Measurements from ENCODE around the gene PCDHGB7. TPM values are rescaled to one million over a fixed set of nuclear protein-coding genes. Genes with fewer than 3 reads are reported as not detected.
"Not testable (repeated sequence)": the region's sequence is repeated elsewhere in the genome, so short reads cannot be mapped to it uniquely, and the experiment has no call there.

The PCDHGB7 gene
- total RNA-seq, 2 donors from 2014 or later, result 0.08 TPM; not detected in 1

GRCh38 chr5:141392429-141393198 is 24.9 kb upstream of the PCDHGB7 start, which contains the start of gene PCDHGA8:
Gene PCDHGA8 (plus strand): TSS chr5:141392633. CDS start chr5:141392814, 181 bp downstream.
- peaks cover 46 to 51% of the 10 kb centered on the region in 2 donors for H3K36me3 Mint-ChIP-seq
- no peak for ATAC-seq
- no peak for DNase-seq (ENCODE audit: low spot score in 2 of 2)
- no peak within 1 kb of the TSS for H3K27ac Mint-ChIP-seq
- peaks cover 21 to 27% of the 10 kb centered on the region in 2 donors for H3K9me3 Mint-ChIP-seq

- peaks cover 45 to 48% of the 10 kb centered on the region in 2 donors for H3K36me3 Mint-ChIP-seq
- peaks cover 20 to 27% of the 10 kb centered on the region in 2 donors for H3K9me3 Mint-ChIP-seq
- no peak for ATAC-seq
Observed at GRCh38 chr5:141393267-141393666, 24.2 kb upstream of the PCDHGB7 start.

GRCh38 chr5:141394401-141395187 is 22.9 kb upstream of the PCDHGB7 start:
- ATAC-seq; DNase-seq (ENCODE audit: low spot score in 2 of 2): not testable (repeated sequence)
- peaks cover 41 to 46% of the 10 kb centered on the region in 2 donors for H3K36me3 Mint-ChIP-seq
- H3K9me3 Mint-ChIP-seq, result peaks cover 11 to 20% of the 10 kb centered on the region in 2 donors
- H3K27ac Mint-ChIP-seq, result peak overlapping the region in 1 of 2 donors; percentile 5

More at GRCh38 chr5:141393267-141393666, 24.2 kb upstream of the PCDHGB7 start:
- H3K27ac Mint-ChIP-seq, result no peak overlapping the region
- no peak for DNase-seq (ENCODE audit: low spot score in 2 of 2)

GRCh38 chr5:141397756-141398551 is 19.5 kb upstream of the PCDHGB7 start, which contains the start of gene PCDHGB5:
Gene PCDHGB5 (plus strand): TSS chr5:141397947. CDS start chr5:141398128, 181 bp downstream.
- peaks cover 10 to 12% of the 10 kb centered on the region in 2 donors for H3K9me3 Mint-ChIP-seq
- peak; percentile 71 to 82 for ATAC-seq
- H3K27ac Mint-ChIP-seq; DNase-seq (ENCODE audit: low spot score in 2 of 2): not testable (repeated sequence)
- peaks cover 40 to 49% of the 10 kb centered on the region in 2 donors for H3K36me3 Mint-ChIP-seq

GRCh38 chr5:141398608-141399007 is 18.9 kb upstream of the PCDHGB7 start:
- ATAC-seq (no peak), DNase-seq (ENCODE audit: low spot score in 2 of 2) (no peak)
- Mint-ChIP-seq H3K36me3 (peaks cover 38 to 47% of the 10 kb centered on the region in 2 donors), H3K9me3 (peaks cover 10 to 12% of the 10 kb centered on the region in 2 donors), H3K27ac (no peak overlapping the region)

GRCh38 chr5:141399555-141400258 is 17.8 kb upstream of the PCDHGB7 start:
- H3K27ac Mint-ChIP-seq, result peak overlapping the region in 1 of 2 donors; percentile 47
- peaks cover 38 to 49% of the 10 kb centered on the region in 2 donors for H3K36me3 Mint-ChIP-seq
- ATAC-seq, result no peak
- peaks cover 8 to 10% of the 10 kb centered on the region in 2 donors for H3K9me3 Mint-ChIP-seq
- no peak for DNase-seq (ENCODE audit: low spot score in 2 of 2)

GRCh38 chr5:141402553-141403243 is 14.8 kb upstream of the PCDHGB7 start, which contains the start of gene PCDHGA9:
Gene PCDHGA9 (plus strand): TSS chr5:141402778. CDS start chr5:141402953, 175 bp downstream.
- Mint-ChIP-seq H3K27ac (no peak within 1 kb of the TSS), H3K36me3 (peaks cover 42 to 59% of the 10 kb centered on the region in 2 donors), H3K9me3 (peaks cover 14 to 18% of the 10 kb centered on the region in 2 donors)
- ATAC-seq (no peak), DNase-seq (ENCODE audit: low spot score in 2 of 2) (no peak)

- Mint-ChIP-seq H3K9me3 (peaks cover 17 to 21% of the 10 kb centered on the region in 2 donors), H3K27ac (no peak overlapping the region), H3K36me3 (peaks cover 49 to 66% of the 10 kb centered on the region in 2 donors)
- ATAC-seq, result no peak
- no peak for DNase-seq (ENCODE audit: low spot score in 2 of 2)
Observed at GRCh38 chr5:141403387-141403786, 14.1 kb upstream of the PCDHGB7 start.

GRCh38 chr5:141407790-141408505 is 9.5 kb upstream of the PCDHGB7 start, which contains the start of gene PCDHGB6:
Gene PCDHGB6 (plus strand): TSS chr5:141408021. CDS start chr5:141408203, 182 bp downstream.
- not testable (repeated sequence) for DNase-seq (ENCODE audit: low spot score in 2 of 2)
- Mint-ChIP-seq H3K27ac (peak within 1 kb of the TSS in 1 of 2 donors; percentile 29), H3K9me3 (peaks cover 26 to 28% of the 10 kb centered on the region in 2 donors), H3K36me3 (peaks cover 48 to 63% of the 10 kb centered on the region in 2 donors)
- peak; percentile 56 to 58 for ATAC-seq

- ATAC-seq (no peak), DNase-seq (ENCODE audit: low spot score in 2 of 2) (no peak)
- Mint-ChIP-seq H3K9me3 (peaks cover 25 to 29% of the 10 kb centered on the region in 2 donors), H3K36me3 (peaks cover 53 to 65% of the 10 kb centered on the region in 2 donors), H3K27ac (peak overlapping the region in 1 of 2 donors; percentile 81)
Observed at GRCh38 chr5:141409598-141410306, 7.7 kb upstream of the PCDHGB7 start.

- peaks cover 57 to 60% of the 10 kb centered on the region in 2 donors for H3K36me3 Mint-ChIP-seq
- ATAC-seq (no peak), DNase-seq (ENCODE audit: low spot score in 2 of 2) (no peak)
- H3K27ac Mint-ChIP-seq, result no peak overlapping the region
- peaks cover 21 to 27% of the 10 kb centered on the region in 2 donors for H3K9me3 Mint-ChIP-seq
Observed at GRCh38 chr5:141411575-141411974, 5.9 kb upstream of the PCDHGB7 start.

GRCh38 chr5:141412854-141413539 is 4.5 kb upstream of the PCDHGB7 start, which contains the start of gene PCDHGA10:
Gene PCDHGA10 (plus strand): TSS chr5:141412987. CDS start chr5:141413176, 189 bp downstream.
- H3K27ac Mint-ChIP-seq, result no peak within 1 kb of the TSS
- DNase-seq (ENCODE audit: low spot score in 2 of 2) (no peak), ATAC-seq (peak; percentile 66 to 76)
- peaks cover 17 to 29% of the 10 kb centered on the region in 2 donors for H3K9me3 Mint-ChIP-seq
- H3K36me3 Mint-ChIP-seq, result peaks cover 52 to 59% of the 10 kb centered on the region in 2 donors

GRCh38 chr5:141413540-141414069 is 3.9 kb upstream of the PCDHGB7 start:
- no peak for ATAC-seq

More at GRCh38 chr5:141413540-141414069, 3.9 kb upstream of the PCDHGB7 start:
- Mint-ChIP-seq H3K27ac (no peak overlapping the region), H3K9me3 (peaks cover 15 to 32% of the 10 kb centered on the region in 2 donors), H3K36me3 (peaks cover 52 to 60% of the 10 kb centered on the region in 2 donors)
- DNase-seq (ENCODE audit: low spot score in 2 of 2), result no peak

Measured in activated naive CD4-positive, alpha-beta T cell treated with anti-CD3 and anti-CD28 coated beads, Interleukin-2, amount 50 U/mL, for 72 hours (primary cell).